Stimulated activated naive CD8-positive, alpha-beta T cell treated with anti-CD3 and anti-CD28 coated beads, Interleukin-15, amount 100 ng/mL, for 72 hours (primary cell): ENCODE results near the gene GABARAPL1.
"Not testable (repeated sequence)": the region's sequence is repeated elsewhere in the genome, so short reads cannot be mapped to it uniquely, and the experiment has no call there.

ENCODE experiments used
- ATAC-seq: fragments of 150-1000 bp; cut with Tn5 transposase; 2 replicates; pipeline ENCODE4 v1.10.0; 2021; ENCODE audit warnings: mild to moderate bottlenecking, moderate library complexity
- DNase-seq, 2 donors: peaks; one replicate each; pipeline ENCODE4 v3.0.0; 2021 to 2022
- H3K27ac Mint-ChIP-seq, 2 donors: one replicate each; pipeline ENCODE4 v1.8.0; 2022; ENCODE audit warnings: mild to moderate bottlenecking in 2 of 2, mixed read lengths in 2 of 2, moderate library complexity in 2 of 2
- H3K27me3 Mint-ChIP-seq: one replicate; pipeline ENCODE4 v1.8.0; 2022; ENCODE audit warnings: mixed read lengths
- H3K4me1 Mint-ChIP-seq: one replicate; pipeline ENCODE4 v1.8.0; 2022; ENCODE audit warnings: mild to moderate bottlenecking, mixed read lengths
- H3K4me3 Mint-ChIP-seq, 2 donors: one replicate each; pipeline ENCODE4 v1.8.0; 2022; ENCODE audit warnings: mild to moderate bottlenecking in 2 of 2, mixed read lengths in 2 of 2, moderate library complexity in 1 of 2
- H3K9me3 Mint-ChIP-seq, 2 donors: one replicate each; pipeline ENCODE4 v1.8.0; 2022; ENCODE audit warnings: mixed read lengths in 2 of 2

GABARAPL1 gene

GRCh38 chr12:10212739-10213131, at the start of gene GABARAPL1:
GABARAPL1 (plus strand) TSS chr12:10212877; CDS start chr12:10213130, 253 bp downstream.
- Mint-ChIP-seq H3K27me3 (no peaks in the 10 kb centered on the region), H3K4me1 (peaks cover 32% of the 10 kb centered on the region), H3K9me3 (no peaks in the 10 kb centered on the region), H3K4me3 (peak within 1 kb of the TSS; percentile 95 to 99), H3K27ac (peak within 1 kb of the TSS; percentile 99)
- DNase-seq (peak; percentile 77 to 79), ATAC-seq (peak; percentile 78)

GRCh38 chr12:10163084-10163483, 49.6 kb upstream of the GABARAPL1 start:
- Mint-ChIP-seq H3K27ac (no peak overlapping the region), H3K4me1 (no peaks in the 10 kb centered on the region), H3K4me3 (no peak overlapping the region), H3K27me3 (peaks cover 13% of the 10 kb centered on the region), H3K9me3 (no peaks in the 10 kb centered on the region)
- no peak for ATAC-seq
- no peak for DNase-seq

DNA sequence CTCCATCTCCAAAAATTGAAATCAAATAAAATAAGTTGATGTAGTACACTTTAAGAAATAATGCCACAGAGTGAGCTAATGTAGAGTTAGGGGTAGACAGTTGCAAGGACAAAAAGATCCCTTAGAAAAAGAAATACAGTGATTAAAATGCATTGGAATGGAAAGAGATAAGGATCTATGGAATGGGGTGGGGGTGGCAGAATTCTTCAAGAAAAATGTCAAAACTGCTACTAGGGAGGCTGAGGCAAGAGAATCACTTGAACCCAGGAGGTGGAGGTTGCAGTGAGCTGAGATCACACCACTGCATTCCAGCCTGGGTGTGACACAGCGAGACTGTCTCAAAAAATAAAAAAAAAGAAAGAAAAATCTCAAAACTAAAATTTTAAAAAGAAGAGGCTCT, 47.3 kb upstream of the GABARAPL1 start:
- Mint-ChIP-seq H3K4me1 (no peaks in the 10 kb centered on the region), H3K9me3 (no peaks in the 10 kb centered on the region), H3K27ac (peak overlapping the region in 1 of 2 donors; percentile 33), H3K4me3 (no peak overlapping the region), H3K27me3 (no peaks in the 10 kb centered on the region)
- ATAC-seq (no peak), DNase-seq (no peak)

DNA sequence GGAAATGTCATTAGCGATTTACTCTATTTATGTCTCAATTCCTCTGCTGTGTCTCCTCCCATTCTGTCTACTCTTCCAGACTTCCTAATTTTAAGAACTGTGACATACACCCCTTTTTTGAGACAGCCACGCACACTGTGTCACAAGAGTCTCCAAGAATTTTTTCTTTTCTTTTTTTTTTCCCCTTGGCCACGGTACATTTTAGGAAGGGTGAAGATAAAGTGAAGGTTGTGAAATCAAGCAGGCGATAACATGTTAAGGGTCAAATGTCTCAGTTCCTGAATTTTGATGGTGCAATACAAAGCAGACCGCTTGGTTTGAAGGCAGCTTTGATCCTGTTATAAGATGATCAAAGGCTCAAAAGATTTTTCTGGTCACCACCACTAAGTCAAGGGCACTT, 45.1 kb upstream of the GABARAPL1 start:
- ATAC-seq (no peak), DNase-seq (no peak)
- Mint-ChIP-seq H3K27ac (no peak overlapping the region), H3K4me3 (no peak overlapping the region), H3K27me3 (peaks cover 6% of the 10 kb centered on the region), H3K4me1 (no peaks in the 10 kb centered on the region), H3K9me3 (no peaks in the 10 kb centered on the region)

- Mint-ChIP-seq H3K27me3 (peaks cover 8% of the 10 kb centered on the region), H3K27ac (no peak overlapping the region), H3K9me3 (no peaks in the 10 kb centered on the region), H3K4me1 (no peaks in the 10 kb centered on the region), H3K4me3 (no peak overlapping the region)
- no peak for ATAC-seq
- DNase-seq: no peak
Measured at GRCh38 chr12:10169104-10169503, 43.6 kb upstream of the GABARAPL1 start.

DNA sequence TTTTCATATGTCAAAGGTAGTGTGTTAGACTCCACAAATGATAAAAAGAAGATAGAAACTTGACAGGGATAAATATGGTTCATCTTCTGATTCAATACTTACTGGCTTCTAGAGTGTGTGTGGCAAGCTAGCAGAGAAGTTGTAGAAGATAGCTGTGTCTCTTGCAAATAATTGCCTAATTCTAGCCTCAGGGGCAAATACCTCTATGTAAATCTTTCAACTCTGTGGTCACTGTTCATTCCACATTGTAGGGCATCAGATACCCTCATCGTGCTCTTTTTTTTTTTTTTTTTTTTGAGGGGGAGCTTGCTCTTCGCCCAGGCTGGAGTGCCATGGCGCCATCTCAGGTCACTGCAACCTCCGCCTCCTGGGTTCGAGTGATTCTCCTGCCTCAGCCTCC, 42.5 kb upstream of the GABARAPL1 start:
- Mint-ChIP-seq H3K4me3 (no peak overlapping the region), H3K27ac (no peak overlapping the region), H3K27me3 (peaks cover 8% of the 10 kb centered on the region), H3K9me3 (no peaks in the 10 kb centered on the region), H3K4me1 (no peaks in the 10 kb centered on the region)
- DNase-seq (no peak), ATAC-seq (no peak)

GRCh38 chr12:10171973-10172728, 40.5 kb upstream of the GABARAPL1 start, which contains the start of gene OLR1:
OLR1 (minus strand) TSS chr12:10172132; CDS start chr12:10172077, 55 bp downstream.
- Mint-ChIP-seq H3K27me3 (peaks cover 15% of the 10 kb centered on the region), H3K4me1 (no peaks in the 10 kb centered on the region), H3K9me3 (no peaks in the 10 kb centered on the region), H3K4me3 (no peak within 1 kb of the TSS), H3K27ac (no peak within 1 kb of the TSS)
- DNase-seq (no peak), ATAC-seq (no peak)

- no peak for DNase-seq
- H3K4me1 Mint-ChIP-seq: no peaks in the 10 kb centered on the region
- no peak overlapping the region for H3K4me3 Mint-ChIP-seq
- H3K27ac Mint-ChIP-seq: peak overlapping the region in 1 of 2 donors; percentile 43
- ATAC-seq: no peak
- no peaks in the 10 kb centered on the region for H3K9me3 Mint-ChIP-seq
- peaks cover 25% of the 10 kb centered on the region for H3K27me3 Mint-ChIP-seq
Measured at GRCh38 chr12:10174986-10175614, 37.6 kb upstream of the GABARAPL1 start.

DNA sequence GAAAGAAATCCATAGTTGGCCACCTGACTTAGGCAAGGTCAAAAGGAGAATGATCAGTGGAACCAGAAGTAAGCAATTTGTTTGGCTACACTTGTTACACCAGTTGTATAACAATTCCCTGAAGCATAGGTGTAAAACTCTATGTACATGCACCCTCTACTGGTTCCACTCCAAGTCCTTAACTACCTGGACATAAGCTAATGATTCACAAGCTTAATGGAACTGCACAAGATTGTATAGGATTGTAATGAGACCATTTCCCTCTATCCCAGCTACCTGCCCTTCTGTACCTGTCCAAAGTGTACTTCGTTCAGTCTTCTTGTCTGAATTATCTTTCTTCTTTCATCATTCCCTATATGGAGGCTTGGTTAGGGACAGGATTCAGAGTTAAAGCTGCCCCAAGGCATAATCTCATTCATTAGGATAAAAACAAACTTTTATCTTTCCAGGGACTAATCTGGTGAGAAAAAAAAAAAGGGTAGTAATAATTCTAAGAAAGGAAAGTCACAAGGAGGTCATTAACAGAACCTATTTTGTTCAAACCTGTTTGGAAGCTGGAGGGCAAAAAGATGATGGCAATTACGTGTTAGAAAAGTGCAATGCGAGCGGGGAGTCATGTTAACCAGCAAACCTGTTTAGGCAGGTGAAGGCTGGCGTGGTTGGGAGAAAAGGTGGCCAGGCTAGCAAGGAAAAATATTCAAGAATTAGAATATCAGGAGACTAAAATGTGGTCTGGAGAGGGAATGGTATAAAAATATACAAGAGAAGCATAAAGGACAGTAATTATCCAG, 36.6 kb upstream of the GABARAPL1 start:
- no peaks in the 10 kb centered on the region for H3K4me1 Mint-ChIP-seq
- H3K9me3 Mint-ChIP-seq: no peaks in the 10 kb centered on the region
- H3K27ac Mint-ChIP-seq: peak overlapping the region in 1 of 2 donors; percentile 28
- ATAC-seq (no peak), DNase-seq (no peak)
- peaks cover 25% of the 10 kb centered on the region for H3K27me3 Mint-ChIP-seq
- H3K4me3 Mint-ChIP-seq: no peak overlapping the region

- no peaks in the 10 kb centered on the region for H3K9me3 Mint-ChIP-seq
- ATAC-seq: no peak
- no peaks in the 10 kb centered on the region for H3K4me1 Mint-ChIP-seq
- H3K4me3 Mint-ChIP-seq: no peak within 1 kb of the TSS
- no peak for DNase-seq
- H3K27me3 Mint-ChIP-seq: peaks cover 17% of the 10 kb centered on the region
- no peak within 1 kb of the TSS for H3K27ac Mint-ChIP-seq
Measured at GRCh38 chr12:10178821-10179220, 33.9 kb upstream of the GABARAPL1 start, which contains the start of gene TMEM52B. TMEM52B (plus strand) TSS chr12:10179032; CDS start chr12:10179575, 543 bp downstream.

DNA sequence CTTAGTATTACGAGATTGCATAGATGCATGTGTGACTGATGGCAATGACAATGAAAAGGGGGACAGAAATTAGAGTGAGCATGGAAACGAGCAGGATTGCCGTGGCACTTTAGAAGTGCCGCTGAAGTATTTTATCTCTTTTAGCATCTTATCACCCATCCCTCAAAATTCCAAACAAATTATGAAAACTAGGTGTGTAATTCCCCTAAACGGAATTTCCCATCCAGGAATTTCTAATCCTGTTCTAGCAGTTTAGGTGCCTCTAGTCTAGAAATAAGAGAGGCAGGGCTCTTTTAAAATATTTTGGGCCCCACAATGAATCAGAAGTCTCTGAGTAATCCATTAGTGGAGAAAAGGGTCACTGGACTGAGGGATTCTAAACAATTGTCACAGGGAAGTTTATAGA, 32.9 kb upstream of the GABARAPL1 start:
- Mint-ChIP-seq H3K27me3 (peaks cover 17% of the 10 kb centered on the region), H3K27ac (no peak overlapping the region), H3K4me1 (no peaks in the 10 kb centered on the region), H3K9me3 (no peaks in the 10 kb centered on the region), H3K4me3 (no peak overlapping the region)
- ATAC-seq (no peak), DNase-seq (no peak)

- ATAC-seq (no peak), DNase-seq (no peak)
- peaks cover 5% of the 10 kb centered on the region for H3K4me1 Mint-ChIP-seq
- H3K9me3 Mint-ChIP-seq: no peaks in the 10 kb centered on the region
- H3K27me3 Mint-ChIP-seq: peaks cover 10% of the 10 kb centered on the region
- H3K4me3 Mint-ChIP-seq: no peak overlapping the region
- no peak overlapping the region for H3K27ac Mint-ChIP-seq
Measured at GRCh38 chr12:10182354-10183049, 30.2 kb upstream of the GABARAPL1 start.

GRCh38 chr12:10184261-10184843, 28.3 kb upstream of the GABARAPL1 start:
- peaks cover 3% of the 10 kb centered on the region for H3K27me3 Mint-ChIP-seq
- H3K4me1 Mint-ChIP-seq: peaks cover 5% of the 10 kb centered on the region
- no peak overlapping the region for H3K4me3 Mint-ChIP-seq
- H3K27ac Mint-ChIP-seq: no peak overlapping the region
- no peak for DNase-seq
- ATAC-seq: no peak
- no peaks in the 10 kb centered on the region for H3K9me3 Mint-ChIP-seq

DNA sequence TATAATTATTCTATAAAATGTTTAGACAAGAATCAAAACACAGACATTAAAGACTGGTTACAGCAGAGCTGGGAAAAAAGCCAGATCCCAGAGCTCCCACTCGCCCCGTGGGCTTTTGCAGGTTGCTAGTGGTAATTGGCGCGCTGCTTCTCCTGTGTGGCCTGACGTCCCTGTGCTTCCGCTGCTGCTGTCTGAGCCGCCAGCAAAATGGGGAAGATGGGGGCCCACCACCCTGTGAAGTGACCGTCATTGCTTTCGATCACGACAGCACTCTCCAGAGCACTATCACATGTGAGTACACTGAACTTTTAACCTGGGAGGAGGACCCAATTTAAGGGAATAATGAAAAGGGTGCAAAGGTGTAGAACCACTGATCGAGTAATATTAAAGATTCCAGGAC, 26.4 kb upstream of the GABARAPL1 start:
- H3K9me3 Mint-ChIP-seq: no peaks in the 10 kb centered on the region
- no peak overlapping the region for H3K27ac Mint-ChIP-seq
- H3K4me3 Mint-ChIP-seq: no peak overlapping the region
- H3K27me3 Mint-ChIP-seq: no peaks in the 10 kb centered on the region
- DNase-seq: no peak
- peaks cover 5% of the 10 kb centered on the region for H3K4me1 Mint-ChIP-seq
- no peak for ATAC-seq

- H3K4me3 Mint-ChIP-seq, DNase-seq, H3K27ac Mint-ChIP-seq, H3K27me3 Mint-ChIP-seq, H3K9me3 Mint-ChIP-seq, ATAC-seq, H3K4me1 Mint-ChIP-seq: not testable (repeated sequence)
Measured at GRCh38 chr12:10186958-10187357, 25.7 kb upstream of the GABARAPL1 start.
